ENCODE results near the gene VMAC. TPM values are rescaled to one million over a fixed set of nuclear protein-coding genes. Genes with fewer than 3 reads are reported as not detected.

The VMAC gene
- total and polyA plus RNA-seq, 2 donors (not counting 3 experiments of a cell fraction or from before 2014, with no cell fraction given): 4.7 to 6.9 TPM

GRCh38 chr19:5953680-5954213, 49.1 kb downstream of the VMAC start:
- Histone ChIP-seq H3K36me3 (ENCODE audit: control insufficient read depth in 2 of 2, extremely low read depth in 1 of 2, insufficient read depth in 2 of 2, low read length in 2 of 2) (peaks cover 0 to 7% of the 10 kb centered on the region in 2 experiments), H3K4me1 (ENCODE audit: control insufficient read depth, extremely low read depth, insufficient read depth, low read length) (peaks cover 41% of the 10 kb centered on the region), H3K4me2 (ENCODE audit: insufficient read depth, low read length) (no peak overlapping the region), H3K27ac (ENCODE audit: insufficient read depth, low read depth, low read length) (peak overlapping the region; percentile 24), H3K9me1 (replicated peaks; ENCODE audit: control insufficient read depth, extremely low read depth, insufficient read depth, low read length) (no peaks in the 10 kb centered on the region), H3K9me3 (replicated peaks; ENCODE audit: control insufficient read depth, insufficient read depth, low read length) (no peaks in the 10 kb centered on the region), H2AFZ (ENCODE audit: low read depth, low read length) (no peak overlapping the region), H3K4me3 (replicated peaks in 1 of 3; ENCODE audit: insufficient read depth in 1 of 3, low read depth in 1 of 3, low read length in 3 of 3) (no peak overlapping the region), H4K20me1 (replicated peaks; ENCODE audit: control insufficient read depth, extremely low read depth, insufficient read depth, low read length) (no peaks in the 10 kb centered on the region), H3K27me3 (ENCODE audit: control insufficient read depth in 2 of 2, insufficient read depth in 2 of 2, low read length in 2 of 2) (no peaks in the 10 kb centered on the region), H3K9ac (replicated peaks; ENCODE audit: extremely low read depth, insufficient read depth, low read length) (no peak overlapping the region), H3K79me2 (ENCODE audit: control insufficient read depth, insufficient read depth, low read length) (peaks cover 95% of the 10 kb centered on the region)
- dilution Hi-C loops (cut with MboI; ENCODE audit: extremely low pct_ligation_motif_present, low sequenced_read_pairs) (no loop called here), intact Hi-C loops (cut with micrococcal nuclease) (no loop called here)
- POLR2A ChIA-PET: no interaction called here
- CTCF ChIA-PET: interaction anchor here (0.9 to 4.3 kb wide), 2 partner anchors 14 to 68 kb away, joined by 3 to 28 read pairs; no protein-coding TSS in a partner anchor
- TF ChIP-seq EZH2 (IDR thresholded peaks at IDR 0.05; ENCODE audit: borderline replicate concordance, low read depth, low read length, severe bottlenecking) (no peak), POLR2AphosphoS5 (IDR thresholded peaks at IDR 0.05; ENCODE audit: insufficient read depth, low read depth, low read length) (no peak)
- no peak for FAIRE-seq
- no TSS peak for BruUV-seq (replicated peaks)
- DNase-seq (ENCODE audit: low read depth, low spot score): no peak

- intact Hi-C loops (cut with micrococcal nuclease) (no loop called here), dilution Hi-C loops (cut with MboI; ENCODE audit: extremely low pct_ligation_motif_present, low sequenced_read_pairs) (no loop called here)
- BruUV-seq (replicated peaks): no TSS peak
- no peaks in the 10 kb centered on the region for H4K20me1 ChIP-seq (replicated peaks; ENCODE audit: control insufficient read depth, extremely low read depth, insufficient read depth, low read length)
- no peak overlapping the region for H2AFZ ChIP-seq (ENCODE audit: low read depth, low read length)
- H3K27me3 ChIP-seq (ENCODE audit: control insufficient read depth in 2 of 2, insufficient read depth in 2 of 2, low read length in 2 of 2): no peaks in the 10 kb centered on the region
- ChIA-PET POLR2A (no interaction called here), CTCF (interaction anchor here (4.3 kb wide), 1 partner anchor 13 kb away, joined by 28 read pairs; no protein-coding TSS in a partner anchor)
- no peaks in the 10 kb centered on the region for H3K9me3 ChIP-seq (replicated peaks; ENCODE audit: control insufficient read depth, insufficient read depth, low read length)
- FAIRE-seq (peak; percentile 52), DNase-seq (ENCODE audit: low read depth, low spot score) (no peak)
- H3K9ac ChIP-seq (replicated peaks; ENCODE audit: extremely low read depth, insufficient read depth, low read length): no peak overlapping the region
- no peaks in the 10 kb centered on the region for H3K9me1 ChIP-seq (replicated peaks; ENCODE audit: control insufficient read depth, extremely low read depth, insufficient read depth, low read length)
- H3K79me2 ChIP-seq (ENCODE audit: control insufficient read depth, insufficient read depth, low read length): peaks cover 96% of the 10 kb centered on the region
- H3K27ac ChIP-seq (ENCODE audit: insufficient read depth, low read depth, low read length): peak overlapping the region; percentile 24
- no peak for TF ChIP-seq EZH2 (IDR thresholded peaks at IDR 0.05; ENCODE audit: borderline replicate concordance, low read depth, low read length, severe bottlenecking)
- no peak for TF ChIP-seq FOS (IDR thresholded peaks at IDR 0.05; ENCODE audit: borderline replicate concordance, insufficient read depth, low read length)
- TF ChIP-seq MYC (IDR thresholded peaks at IDR 0.05; ENCODE audit: low read depth, low read length): no peak
- TF ChIP-seq JUN (IDR thresholded peaks at IDR 0.05; ENCODE audit: borderline replicate concordance, insufficient read depth, insufficient read length, low read depth): no peak
- no peak for TF ChIP-seq POLR2AphosphoS5 (IDR thresholded peaks at IDR 0.05; ENCODE audit: insufficient read depth, low read depth, low read length)
- no peak for TF ChIP-seq POLR2A (IDR thresholded peaks at IDR 0.05; ENCODE audit: low read depth, low read length)
- no peak for TF ChIP-seq CTCF (IDR thresholded peaks at IDR 0.05; ENCODE audit: extremely low read depth in 1 of 2, insufficient read depth in 1 of 2, low read depth in 1 of 2, low read length in 2 of 2)
- no peak for TF ChIP-seq GATA2 (IDR thresholded peaks at IDR 0.05; ENCODE audit: insufficient read depth, insufficient read length, low read depth, low read length)
- no peak for TF ChIP-seq MAX (IDR thresholded peaks at IDR 0.05; ENCODE audit: insufficient read depth, insufficient read length)
- H3K36me3 ChIP-seq (ENCODE audit: control insufficient read depth in 2 of 2, extremely low read depth in 1 of 2, insufficient read depth in 2 of 2, low read length in 2 of 2): peaks cover 0 to 7% of the 10 kb centered on the region in 2 experiments
- peaks cover 41% of the 10 kb centered on the region for H3K4me1 ChIP-seq (ENCODE audit: control insufficient read depth, extremely low read depth, insufficient read depth, low read length)
- H3K4me3 ChIP-seq (replicated peaks in 1 of 3; ENCODE audit: insufficient read depth in 1 of 3, low read depth in 1 of 3, low read length in 3 of 3): no peak overlapping the region
- H3K4me2 ChIP-seq (ENCODE audit: insufficient read depth, low read length): no peak overlapping the region
Observed at GRCh38 chr19:5954293-5954692, 49.6 kb downstream of the VMAC start.
